Prostate gland (tissue), 2 donors: ENCODE measurements around the gene PHEX. TPM values are rescaled to one million over a fixed set of nuclear protein-coding genes. Genes with fewer than 3 reads are reported as not detected.

Experiments
- DNase-seq: peaks from one replicate; pipeline ENCODE4 v3.0.0-alpha.2; 2019; ENCODE audit warnings: low spot score
- H3K27ac ChIP-seq, 2 donors: fragments of 200-600 bp; sonication (generic); 2 replicates each; pipeline ENCODE4 v1.5.1; 2017 to 2019
- H3K27me3 ChIP-seq: fragments of 200-600 bp; sonication (generic); replicated peaks from 2 replicates; pipeline ENCODE4 v1.5.1; 2019; ENCODE audit not compliant: insufficient read depth
- H3K36me3 ChIP-seq, 2 donors: fragments of 200-600 bp; sonication (generic); 1 replicate in 1 of 2; 2 replicates in 1 of 2; pipeline versions ENCODE4 v1.5.1 to v1.8.1; 2017 to 2019
- H3K4me1 ChIP-seq: fragments of 200-600 bp; sonication (generic); replicated peaks from 2 replicates; pipeline ENCODE4 v1.5.1; 2019
- H3K4me3 ChIP-seq, 2 donors: fragments of 200-600 bp; sonication (generic); 2 replicates each; pipeline ENCODE4 v1.5.1; 2017 to 2019
- H3K9me3 ChIP-seq: fragments of 200-600 bp; sonication (generic); 2 replicates; pipeline ENCODE4 v1.5.1; 2017
- POLR2A ChIP-seq: fragments of 450-650 bp; IDR thresholded peaks from one replicate; pipeline ENCODE4 v1.6.1; 2016; ENCODE audit warnings: antibody characterized with exemption, mild to moderate bottlenecking
- POLR2AphosphoS5 ChIP-seq: sonication (generic); formaldehyde crosslinking; IDR thresholded peaks from one replicate; pipeline ENCODE4 v1.6.1; 2017; ENCODE audit warnings: antibody characterized with exemption
- WGBS: methylation state at CpG from one replicate; pipeline ENCODE4 v1.1.5; 2018; 5-methylcytosine and 5-hydroxymethylcytosine counted together
- intact Hi-C: fragments of 100-400 bp; cut with DNase I; formaldehyde crosslinking; loops from one replicate; pipeline ENCODE4 v1.14.2; 2022
- total RNA-seq, 2 donors: library from RNA; depleted of rRNA; stranded (reverse); fragments of >200 nt; gene quantifications; one replicate each; pipeline ENCODE4 v1.1.0, GENCODE V29; 2016
- TF ChIP-seq, protein P1 (sequence below), 4 experiments: fragments of 200-600 bp in 2 of 4; fragments of 450-650 bp in 2 of 4; sonication (generic) in 2 of 4; IDR thresholded peaks; 1 replicate in 3 of 4; 2 replicates in 1 of 4; pipeline ENCODE4 v1.5.1; 2016 to 2019; ENCODE audit warnings: antibody characterized with exemption in 4 of 4, mild to moderate bottlenecking in 2 of 4, moderate library complexity in 2 of 4

The PHEX gene
- total RNA-seq, 2 donors from 2014 or later: 0.34 to 0.82 TPM

DNA sequence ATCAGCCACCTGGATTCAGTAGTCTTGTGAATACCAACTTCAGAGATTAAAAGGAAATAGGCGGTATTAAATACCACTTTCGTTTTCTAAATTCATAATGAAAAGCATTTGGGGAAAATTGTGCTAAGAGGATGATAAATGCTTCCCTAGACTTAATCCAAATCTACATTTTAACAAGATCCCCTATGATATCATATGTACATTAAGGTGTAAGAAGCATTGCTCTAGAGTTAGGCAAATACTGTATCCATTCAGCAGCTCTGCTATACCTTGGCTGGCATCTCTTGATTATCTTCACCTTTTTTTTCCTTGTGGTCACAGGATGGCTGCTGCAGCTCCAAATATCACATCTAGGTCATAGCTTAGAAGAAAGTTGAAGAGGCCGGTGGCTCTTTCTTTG is 40.6 kb upstream of the PHEX start:
- Histone ChIP-seq H3K36me3 (no peaks in the 10 kb centered on the region), H3K27ac (no peak overlapping the region), H3K4me1 (no peaks in the 10 kb centered on the region), H3K27me3 (no peaks in the 10 kb centered on the region), H3K4me3 (no peak overlapping the region), H3K9me3 (no peaks in the 10 kb centered on the region)
- TF ChIP-seq, protein P1, sequence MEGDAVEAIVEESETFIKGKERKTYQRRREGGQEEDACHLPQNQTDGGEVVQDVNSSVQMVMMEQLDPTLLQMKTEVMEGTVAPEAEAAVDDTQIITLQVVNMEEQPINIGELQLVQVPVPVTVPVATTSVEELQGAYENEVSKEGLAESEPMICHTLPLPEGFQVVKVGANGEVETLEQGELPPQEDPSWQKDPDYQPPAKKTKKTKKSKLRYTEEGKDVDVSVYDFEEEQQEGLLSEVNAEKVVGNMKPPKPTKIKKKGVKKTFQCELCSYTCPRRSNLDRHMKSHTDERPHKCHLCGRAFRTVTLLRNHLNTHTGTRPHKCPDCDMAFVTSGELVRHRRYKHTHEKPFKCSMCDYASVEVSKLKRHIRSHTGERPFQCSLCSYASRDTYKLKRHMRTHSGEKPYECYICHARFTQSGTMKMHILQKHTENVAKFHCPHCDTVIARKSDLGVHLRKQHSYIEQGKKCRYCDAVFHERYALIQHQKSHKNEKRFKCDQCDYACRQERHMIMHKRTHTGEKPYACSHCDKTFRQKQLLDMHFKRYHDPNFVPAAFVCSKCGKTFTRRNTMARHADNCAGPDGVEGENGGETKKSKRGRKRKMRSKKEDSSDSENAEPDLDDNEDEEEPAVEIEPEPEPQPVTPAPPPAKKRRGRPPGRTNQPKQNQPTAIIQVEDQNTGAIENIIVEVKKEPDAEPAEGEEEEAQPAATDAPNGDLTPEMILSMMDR (IDR thresholded peaks at IDR 0.05): no peak
- no peak for TF ChIP-seq POLR2AphosphoS5
- TF ChIP-seq POLR2A: no peak
- DNase-seq: no peak
- intact Hi-C loops: no loop called here
- 94% methylated on average over 3 of the region's 3 CpGs for whole genome bisulfite sequencing

- 99% methylated on average over 5 of the region's 8 CpGs for WGBS
- no peak overlapping the region for H3K4me3 ChIP-seq
- no peak for DNase-seq
- H3K4me1 ChIP-seq: no peaks in the 10 kb centered on the region
- intact Hi-C loops: no loop called here
- H3K9me3 ChIP-seq: no peaks in the 10 kb centered on the region
- TF ChIP-seq POLR2AphosphoS5 (no peak), POLR2A (no peak)
- TF ChIP-seq, protein P1 (IDR thresholded peaks at IDR 0.05): no peak
- H3K27me3 ChIP-seq: no peaks in the 10 kb centered on the region
- no peaks in the 10 kb centered on the region for H3K36me3 ChIP-seq
- no peak overlapping the region for H3K27ac ChIP-seq
Observed at GRCh38 chrX:21993265-21993664, 38.9 kb upstream of the PHEX start.

- intact Hi-C loops: no loop called here
- TF ChIP-seq, protein P1 (IDR thresholded peaks at IDR 0.05): no peak
- TF ChIP-seq POLR2A (no peak), POLR2AphosphoS5 (no peak)
- no peak overlapping the region for H3K4me3 ChIP-seq
- H3K4me1 ChIP-seq: no peaks in the 10 kb centered on the region
- H3K36me3 ChIP-seq: no peaks in the 10 kb centered on the region
- H3K27me3 ChIP-seq: no peaks in the 10 kb centered on the region
- H3K27ac ChIP-seq: no peak overlapping the region
- WGBS: 79% methylated on average over 10 of the region's 10 CpGs
- H3K9me3 ChIP-seq: no peaks in the 10 kb centered on the region
- no peak for DNase-seq
Observed at GRCh38 chrX:21996872-21997455, 35.2 kb upstream of the PHEX start.

DNA sequence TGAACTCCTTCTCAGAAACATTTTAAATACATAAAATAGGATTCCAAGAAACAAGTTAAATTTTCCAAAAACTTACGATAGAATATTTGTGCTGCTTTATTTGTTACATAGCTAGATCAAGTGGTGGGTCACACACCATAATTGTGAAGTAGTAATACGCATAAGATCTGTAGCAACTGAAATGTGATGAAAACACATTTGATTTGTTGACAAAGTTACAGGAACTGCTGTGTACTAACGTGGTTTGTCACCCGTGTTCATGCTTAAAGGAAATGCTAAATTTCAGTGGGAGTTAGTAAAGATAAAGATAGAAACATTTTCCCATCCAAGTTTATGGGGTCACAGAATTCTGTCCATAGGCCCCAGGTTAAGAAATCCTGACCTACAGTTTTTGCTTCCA is 34.1 kb upstream of the PHEX start:
- TF ChIP-seq POLR2AphosphoS5 (no peak), POLR2A (no peak)
- TF ChIP-seq, protein P1 (IDR thresholded peaks at IDR 0.05): no peak
- no peaks in the 10 kb centered on the region for H3K27me3 ChIP-seq
- DNase-seq: no peak
- no peaks in the 10 kb centered on the region for H3K4me1 ChIP-seq
- H3K36me3 ChIP-seq: no peaks in the 10 kb centered on the region
- 73% methylated on average over 4 of the region's 4 CpGs for WGBS
- intact Hi-C loops: no loop called here
- no peaks in the 10 kb centered on the region for H3K9me3 ChIP-seq
- no peak overlapping the region for H3K27ac ChIP-seq
- no peak overlapping the region for H3K4me3 ChIP-seq

- no peak for DNase-seq
- Histone ChIP-seq H3K27ac (no peak overlapping the region), H3K9me3 (no peaks in the 10 kb centered on the region), H3K27me3 (no peaks in the 10 kb centered on the region), H3K4me3 (no peak overlapping the region), H3K4me1 (no peaks in the 10 kb centered on the region), H3K36me3 (no peaks in the 10 kb centered on the region)
- 91% methylated on average over 5 of the region's 10 CpGs for WGBS
- intact Hi-C loops: no loop called here
- TF ChIP-seq POLR2A (no peak), POLR2AphosphoS5 (no peak)
- TF ChIP-seq, protein P1 (IDR thresholded peaks at IDR 0.05): no peak
Observed at GRCh38 chrX:22004866-22005265, 27.3 kb upstream of the PHEX start.
